Measurements from ENCODE around the gene CCNT1.

GRCh38 chr12:48643011-48643410, 73.5 kb downstream of the CCNT1 start:
- TF ChIP-seq, protein P1, sequence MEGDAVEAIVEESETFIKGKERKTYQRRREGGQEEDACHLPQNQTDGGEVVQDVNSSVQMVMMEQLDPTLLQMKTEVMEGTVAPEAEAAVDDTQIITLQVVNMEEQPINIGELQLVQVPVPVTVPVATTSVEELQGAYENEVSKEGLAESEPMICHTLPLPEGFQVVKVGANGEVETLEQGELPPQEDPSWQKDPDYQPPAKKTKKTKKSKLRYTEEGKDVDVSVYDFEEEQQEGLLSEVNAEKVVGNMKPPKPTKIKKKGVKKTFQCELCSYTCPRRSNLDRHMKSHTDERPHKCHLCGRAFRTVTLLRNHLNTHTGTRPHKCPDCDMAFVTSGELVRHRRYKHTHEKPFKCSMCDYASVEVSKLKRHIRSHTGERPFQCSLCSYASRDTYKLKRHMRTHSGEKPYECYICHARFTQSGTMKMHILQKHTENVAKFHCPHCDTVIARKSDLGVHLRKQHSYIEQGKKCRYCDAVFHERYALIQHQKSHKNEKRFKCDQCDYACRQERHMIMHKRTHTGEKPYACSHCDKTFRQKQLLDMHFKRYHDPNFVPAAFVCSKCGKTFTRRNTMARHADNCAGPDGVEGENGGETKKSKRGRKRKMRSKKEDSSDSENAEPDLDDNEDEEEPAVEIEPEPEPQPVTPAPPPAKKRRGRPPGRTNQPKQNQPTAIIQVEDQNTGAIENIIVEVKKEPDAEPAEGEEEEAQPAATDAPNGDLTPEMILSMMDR (IDR thresholded peaks at IDR 0.05 in 2 of 3, conservative IDR thresholded peaks at IDR 0.05 in 1 of 3; ENCODE audit: control insufficient read depth in 2 of 3, extremely low read depth in 1 of 3, insufficient read depth in 1 of 3, low read depth in 3 of 3, low read length in 3 of 3) = no peak
- TF ChIP-seq RCOR1 (conservative IDR thresholded peaks at IDR 0.05; ENCODE audit: low read depth, low read length) (no peak), ATF3 (IDR thresholded peaks at IDR 0.05; ENCODE audit: borderline replicate concordance, extremely low read depth, low read depth, low read length) (no peak), JUNB (IDR thresholded peaks at IDR 0.05) (no peak), IKZF2 (IDR thresholded peaks at IDR 0.05) (no peak), BCL11A (IDR thresholded peaks at IDR 0.05; ENCODE audit: low read depth, low read length) (no peak), POLR2A (IDR thresholded peaks at IDR 0.05; ENCODE audit: low read depth, low read length) (no peak), PKNOX1 (IDR thresholded peaks at IDR 0.05) (no peak)
- TF ChIP-seq, protein P2, sequence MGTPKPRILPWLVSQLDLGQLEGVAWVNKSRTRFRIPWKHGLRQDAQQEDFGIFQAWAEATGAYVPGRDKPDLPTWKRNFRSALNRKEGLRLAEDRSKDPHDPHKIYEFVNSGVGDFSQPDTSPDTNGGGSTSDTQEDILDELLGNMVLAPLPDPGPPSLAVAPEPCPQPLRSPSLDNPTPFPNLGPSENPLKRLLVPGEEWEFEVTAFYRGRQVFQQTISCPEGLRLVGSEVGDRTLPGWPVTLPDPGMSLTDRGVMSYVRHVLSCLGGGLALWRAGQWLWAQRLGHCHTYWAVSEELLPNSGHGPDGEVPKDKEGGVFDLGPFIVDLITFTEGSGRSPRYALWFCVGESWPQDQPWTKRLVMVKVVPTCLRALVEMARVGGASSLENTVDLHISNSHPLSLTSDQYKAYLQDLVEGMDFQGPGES (IDR thresholded peaks at IDR 0.05) = no peak
- TF ChIP-seq, protein P3, sequence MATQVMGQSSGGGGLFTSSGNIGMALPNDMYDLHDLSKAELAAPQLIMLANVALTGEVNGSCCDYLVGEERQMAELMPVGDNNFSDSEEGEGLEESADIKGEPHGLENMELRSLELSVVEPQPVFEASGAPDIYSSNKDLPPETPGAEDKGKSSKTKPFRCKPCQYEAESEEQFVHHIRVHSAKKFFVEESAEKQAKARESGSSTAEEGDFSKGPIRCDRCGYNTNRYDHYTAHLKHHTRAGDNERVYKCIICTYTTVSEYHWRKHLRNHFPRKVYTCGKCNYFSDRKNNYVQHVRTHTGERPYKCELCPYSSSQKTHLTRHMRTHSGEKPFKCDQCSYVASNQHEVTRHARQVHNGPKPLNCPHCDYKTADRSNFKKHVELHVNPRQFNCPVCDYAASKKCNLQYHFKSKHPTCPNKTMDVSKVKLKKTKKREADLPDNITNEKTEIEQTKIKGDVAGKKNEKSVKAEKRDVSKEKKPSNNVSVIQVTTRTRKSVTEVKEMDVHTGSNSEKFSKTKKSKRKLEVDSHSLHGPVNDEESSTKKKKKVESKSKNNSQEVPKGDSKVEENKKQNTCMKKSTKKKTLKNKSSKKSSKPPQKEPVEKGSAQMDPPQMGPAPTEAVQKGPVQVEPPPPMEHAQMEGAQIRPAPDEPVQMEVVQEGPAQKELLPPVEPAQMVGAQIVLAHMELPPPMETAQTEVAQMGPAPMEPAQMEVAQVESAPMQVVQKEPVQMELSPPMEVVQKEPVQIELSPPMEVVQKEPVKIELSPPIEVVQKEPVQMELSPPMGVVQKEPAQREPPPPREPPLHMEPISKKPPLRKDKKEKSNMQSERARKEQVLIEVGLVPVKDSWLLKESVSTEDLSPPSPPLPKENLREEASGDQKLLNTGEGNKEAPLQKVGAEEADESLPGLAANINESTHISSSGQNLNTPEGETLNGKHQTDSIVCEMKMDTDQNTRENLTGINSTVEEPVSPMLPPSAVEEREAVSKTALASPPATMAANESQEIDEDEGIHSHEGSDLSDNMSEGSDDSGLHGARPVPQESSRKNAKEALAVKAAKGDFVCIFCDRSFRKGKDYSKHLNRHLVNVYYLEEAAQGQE (IDR thresholded peaks at IDR 0.05; ENCODE audit: low read depth, low read length) = no peak
